ENCODE data around the gene CHD3. TPM values are rescaled to one million over a fixed set of nuclear protein-coding genes. Genes with fewer than 3 reads are reported as not detected.
A peak's percentile ranks its signal among the peaks of the same experiment; 100 is the strongest.
"Not testable (repeated sequence)": the region's sequence is repeated elsewhere in the genome, so short reads cannot be mapped to it uniquely, and the experiment has no call there.

Gene CHD3
- total and polyA plus RNA-seq, 8 donors: 35.9 to 143 (median 45.3) TPM

DNA sequence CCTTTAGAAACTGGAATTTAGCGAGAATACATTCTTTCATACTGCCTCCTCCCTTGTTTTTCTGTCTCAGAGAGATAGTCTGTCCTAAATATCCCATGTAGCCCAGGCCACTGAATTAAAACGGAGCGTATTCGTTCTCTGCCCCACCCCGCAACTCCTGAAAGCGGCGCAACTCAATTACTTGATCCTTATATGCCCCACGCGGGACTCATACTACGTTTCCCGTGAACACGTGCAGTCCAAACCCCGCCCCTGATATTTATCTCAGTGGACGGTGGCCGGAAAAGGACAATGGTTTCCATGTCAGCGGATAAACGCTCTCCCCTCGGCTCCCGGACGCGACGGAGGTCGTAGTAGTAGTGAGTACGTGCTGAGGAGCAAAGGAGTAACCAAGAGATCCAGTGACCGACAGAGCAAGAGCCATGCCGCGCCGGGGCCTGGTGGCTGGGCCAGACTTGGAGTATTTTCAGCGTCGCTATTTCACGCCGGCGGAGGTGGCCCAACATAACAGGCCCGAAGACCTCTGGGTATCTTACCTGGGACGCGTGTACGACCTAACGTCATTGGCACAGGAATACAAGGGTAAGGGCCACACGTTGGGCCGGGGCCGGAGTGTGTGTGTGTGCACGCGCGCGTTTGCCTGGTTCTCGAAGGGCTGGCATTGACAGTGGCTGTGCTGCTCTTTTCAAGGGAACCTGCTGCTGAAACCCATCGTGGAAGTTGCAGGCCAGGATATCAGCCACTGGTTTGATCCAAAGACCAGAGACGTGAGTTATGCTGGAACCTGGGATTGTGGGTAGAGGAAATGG, 30.7 kb upstream of the CHD3 start, which contains the start of gene CYB5D1:
TSS of gene CYB5D1 (plus strand) at position 291 of the 809 bp plus-strand sequence. CDS start at position 423, 132 bp downstream.
- Histone ChIP-seq H3K27me3 (no peaks in the 10 kb centered on the region), H3K4me1 (peaks cover 0 to 17% (median 9%) of the 10 kb centered on the region in 3 donors), H3K36me3 (peaks cover 0 to 4% (median 0%) of the 10 kb centered on the region in 3 donors), H3K4me3 (peak within 1 kb of the TSS; percentile 41 to 82 (median 59)), H3K27ac (peak within 1 kb of the TSS; percentile 75 to 80 (median 77)), H3K9me3 (no peaks in the 10 kb centered on the region)
- WGBS, 2 donors: 1% methylated on average over 48 of the region's 48 CpGs
- intact Hi-C loops (cut with DNase I): loop anchor here in 1 of 3 donors (10.0 kb wide), 1 partner anchor 113 kb away; no protein-coding TSS in a partner anchor
- peak; percentile 71 to 81 (median 77) for ATAC-seq
- FAIRE-seq: no peak
- DNase-seq: peak; percentile 84 to 92 (median 90)
- TF ChIP-seq, protein P1, sequence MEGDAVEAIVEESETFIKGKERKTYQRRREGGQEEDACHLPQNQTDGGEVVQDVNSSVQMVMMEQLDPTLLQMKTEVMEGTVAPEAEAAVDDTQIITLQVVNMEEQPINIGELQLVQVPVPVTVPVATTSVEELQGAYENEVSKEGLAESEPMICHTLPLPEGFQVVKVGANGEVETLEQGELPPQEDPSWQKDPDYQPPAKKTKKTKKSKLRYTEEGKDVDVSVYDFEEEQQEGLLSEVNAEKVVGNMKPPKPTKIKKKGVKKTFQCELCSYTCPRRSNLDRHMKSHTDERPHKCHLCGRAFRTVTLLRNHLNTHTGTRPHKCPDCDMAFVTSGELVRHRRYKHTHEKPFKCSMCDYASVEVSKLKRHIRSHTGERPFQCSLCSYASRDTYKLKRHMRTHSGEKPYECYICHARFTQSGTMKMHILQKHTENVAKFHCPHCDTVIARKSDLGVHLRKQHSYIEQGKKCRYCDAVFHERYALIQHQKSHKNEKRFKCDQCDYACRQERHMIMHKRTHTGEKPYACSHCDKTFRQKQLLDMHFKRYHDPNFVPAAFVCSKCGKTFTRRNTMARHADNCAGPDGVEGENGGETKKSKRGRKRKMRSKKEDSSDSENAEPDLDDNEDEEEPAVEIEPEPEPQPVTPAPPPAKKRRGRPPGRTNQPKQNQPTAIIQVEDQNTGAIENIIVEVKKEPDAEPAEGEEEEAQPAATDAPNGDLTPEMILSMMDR (IDR thresholded peaks at IDR 0.05): no peak

DNA sequence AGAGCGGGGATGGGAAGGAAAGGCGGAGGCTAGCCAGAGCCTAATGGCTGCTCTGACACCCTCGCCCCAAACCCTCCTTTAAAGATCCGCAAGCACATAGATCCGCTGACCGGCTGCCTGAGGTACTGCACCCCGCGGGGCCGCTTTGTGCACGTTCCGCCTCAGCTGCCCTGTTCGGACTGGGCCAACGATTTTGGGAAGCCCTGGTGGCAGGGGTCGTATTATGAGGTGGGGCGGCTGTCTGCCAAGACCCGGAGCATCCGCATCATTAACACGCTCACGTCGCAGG, 30.1 kb upstream of the CHD3 start:
- Histone ChIP-seq H3K27me3 (no peaks in the 10 kb centered on the region), H3K9me3 (no peaks in the 10 kb centered on the region), H3K27ac (peak overlapping the region; percentile 75 to 80 (median 77)), H3K36me3 (no peaks in the 10 kb centered on the region), H3K4me3 (peak overlapping the region; percentile 41 to 82 (median 59)), H3K4me1 (peaks cover 0 to 17% (median 9%) of the 10 kb centered on the region in 3 donors)
- FAIRE-seq (no peak), DNase-seq (peak; percentile 51 to 84 (median 68)), ATAC-seq (peak; percentile 17 to 37 (median 25))
- WGBS, 2 donors: 8 to 16% methylated on average over 20 of the region's 20 CpGs
- TF ChIP-seq, protein P1 (IDR thresholded peaks at IDR 0.05): peak in 3 of 4 donors; percentile 20 to 48 (median 21)
- intact Hi-C loops (cut with DNase I): loop anchor here in 1 of 3 donors (10.0 kb wide), 1 partner anchor 114 kb away; no protein-coding TSS in a partner anchor

DNA sequence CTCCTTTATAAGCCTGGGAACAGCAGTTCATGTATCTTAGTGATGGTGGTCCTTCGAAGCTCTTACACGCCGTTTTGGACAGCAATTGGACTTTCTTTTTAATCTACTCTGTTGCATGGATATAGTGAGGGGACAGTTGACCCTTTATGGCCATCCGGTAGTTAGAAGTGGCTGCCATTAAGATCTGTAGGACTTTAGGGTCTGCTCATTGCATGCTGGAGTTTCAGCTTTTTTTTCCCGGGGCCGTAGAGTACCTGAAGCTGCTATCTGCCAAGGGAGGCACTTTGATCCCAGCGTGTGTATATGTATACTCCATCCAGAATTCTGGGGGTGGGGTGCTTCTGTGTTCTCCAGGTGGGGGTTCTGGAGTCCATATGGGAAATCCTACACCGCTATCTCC, 29.6 kb upstream of the CHD3 start:
- peak in 1 of 6 donors; percentile 19 for DNase-seq
- Histone ChIP-seq H3K4me1 (peaks cover 0 to 17% (median 9%) of the 10 kb centered on the region in 3 donors), H3K27me3 (no peaks in the 10 kb centered on the region), H3K4me3 (peak overlapping the region in 3 of 4 donors; percentile 41 to 65 (median 53)), H3K9me3 (no peaks in the 10 kb centered on the region), H3K27ac (no peak overlapping the region), H3K36me3 (no peaks in the 10 kb centered on the region)
- TF ChIP-seq, protein P1 (IDR thresholded peaks at IDR 0.05): no peak
- WGBS, 2 donors: 49 to 50% methylated on average over 8 of the region's 8 CpGs
- intact Hi-C loops (cut with DNase I): loop anchor here in 1 of 3 donors (10.0 kb wide), 1 partner anchor 114 kb away; no protein-coding TSS in a partner anchor
- ATAC-seq: no peak
- FAIRE-seq: no peak

DNA sequence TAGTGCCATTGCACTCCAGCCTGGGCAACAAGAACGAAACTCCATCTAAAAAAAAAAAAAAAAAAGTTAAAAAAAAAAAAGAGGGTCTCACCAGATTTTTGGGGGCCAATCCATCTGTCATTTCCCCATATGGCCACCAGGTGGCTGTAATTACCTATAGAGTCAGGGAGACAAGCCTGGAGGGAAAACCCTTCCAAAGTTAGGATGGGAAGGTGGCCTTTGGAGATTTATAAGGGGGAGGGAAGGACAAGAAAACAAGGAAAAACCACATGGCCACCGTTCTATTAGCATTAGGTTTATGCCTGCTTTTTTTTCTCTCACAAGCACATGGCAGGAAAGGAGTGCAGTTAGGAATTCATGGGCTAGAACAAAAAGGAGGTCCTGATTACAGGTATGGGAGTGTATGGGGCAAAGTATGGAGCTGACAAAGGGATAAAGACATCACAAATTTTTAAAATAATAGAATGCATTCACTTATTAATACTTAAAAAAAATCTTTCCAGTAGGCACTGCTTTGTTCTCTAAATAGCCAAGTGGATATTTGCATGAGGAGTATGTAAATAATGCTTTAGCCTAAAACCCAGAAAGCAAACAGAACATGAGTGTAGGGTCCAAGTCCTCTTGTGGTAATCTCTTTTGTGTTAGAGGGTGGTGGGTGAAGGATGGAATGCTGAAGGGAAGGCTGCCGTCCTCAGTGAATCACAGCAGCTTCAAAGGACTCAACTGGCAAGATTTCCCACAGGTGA, 25.7 kb upstream of the CHD3 start:
- no peak for FAIRE-seq
- no peak overlapping the region for H3K27ac ChIP-seq

DNA sequence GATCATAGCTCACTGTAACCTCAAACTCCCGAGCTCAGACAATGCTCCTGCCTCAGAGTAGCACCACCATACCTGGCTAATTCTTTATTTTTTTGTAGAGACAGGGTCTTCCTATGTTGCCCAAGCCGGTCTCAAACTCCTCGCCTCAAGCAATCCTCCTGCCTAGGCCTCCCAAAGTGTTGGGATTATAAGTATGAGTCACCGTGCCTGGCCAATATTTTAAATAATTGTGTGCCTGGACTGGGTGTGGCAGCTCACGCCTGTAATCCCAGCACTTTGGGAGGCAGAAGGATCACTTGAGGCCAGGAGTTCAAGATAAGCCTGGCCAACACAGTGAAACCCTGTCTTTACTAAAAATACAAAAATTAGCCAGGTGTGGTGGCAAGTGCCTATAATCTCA, 24.2 kb upstream of the CHD3 start:
- FAIRE-seq, ATAC-seq, H3K27me3 ChIP-seq, H3K27ac ChIP-seq, H3K4me3 ChIP-seq, H3K36me3 ChIP-seq, H3K4me1 ChIP-seq, H3K9me3 ChIP-seq, DNase-seq: not testable (repeated sequence)
- 84 to 85% methylated on average over 5 of the region's 5 CpGs for WGBS, 2 donors
- intact Hi-C loops (cut with DNase I): loop anchor here in 1 of 3 donors (10.0 kb wide), 1 partner anchor 120 kb away; no protein-coding TSS in a partner anchor

More for the DNA sequence above, 25.7 kb upstream of the CHD3 start:
- H3K36me3 ChIP-seq: no peaks in the 10 kb centered on the region
- no peak overlapping the region for H3K4me3 ChIP-seq
- no peaks in the 10 kb centered on the region for H3K9me3 ChIP-seq
- H3K27me3 ChIP-seq: no peaks in the 10 kb centered on the region
- intact Hi-C loops (cut with DNase I): loop anchor here in 1 of 3 donors (10.0 kb wide), 1 partner anchor 122 kb away; no protein-coding TSS in a partner anchor
- 24 to 36% methylated on average over 3 of the region's 3 CpGs for WGBS, 2 donors
- H3K4me1 ChIP-seq: peaks cover 0 to 7% (median 5%) of the 10 kb centered on the region in 3 donors
- TF ChIP-seq, protein P1 (IDR thresholded peaks at IDR 0.05): peak; percentile 48 to 73 (median 66)
- DNase-seq (peak in 4 of 6 donors; percentile 31 to 54 (median 33)), ATAC-seq (no peak)

Measured in pancreas (tissue), 10 donors.